Stimulated activated effector memory CD8-positive, alpha-beta T cell treated with anti-CD3 and anti-CD28 coated beads, Interleukin-12 subunit alpha, Interleukin-12 subunit beta, amount 100 ng/mL, for 72 hours (primary cell): ENCODE data around the gene TMEM53.
A peak's percentile ranks its signal among the peaks of the same experiment; 100 is the strongest.
"Not testable (repeated sequence)": the region's sequence is repeated elsewhere in the genome, so short reads cannot be mapped to it uniquely, and the experiment has no call there.

Experiments
- ATAC-seq: fragments of 150-1000 bp; cut with Tn5 transposase; 2 replicates; pipeline ENCODE4 v1.10.0; 2021
- DNase-seq, 2 donors: peaks; one replicate each; pipeline ENCODE4 v3.0.0; 2021 to 2022; ENCODE audit warnings: low spot score in 2 of 2
- H3K27ac Mint-ChIP-seq: one replicate; pipeline ENCODE4 v1.8.0; 2022; ENCODE audit warnings: mild to moderate bottlenecking, mixed read lengths
- H3K36me3 Mint-ChIP-seq: one replicate; pipeline ENCODE4 v1.8.0; 2022; ENCODE audit warnings: mild to moderate bottlenecking, mixed read lengths
- H3K4me1 Mint-ChIP-seq: one replicate; pipeline ENCODE4 v1.8.0; 2022; ENCODE audit warnings: mixed read lengths
- H3K4me3 Mint-ChIP-seq: one replicate; pipeline ENCODE4 v1.8.0; 2022; ENCODE audit warnings: mild to moderate bottlenecking, mixed read lengths
- H3K9me3 Mint-ChIP-seq: one replicate; pipeline ENCODE4 v1.8.0; 2022; ENCODE audit warnings: mixed read lengths

Gene TMEM53

GRCh38 chr1:44707112-44707881 is 33.0 kb upstream of the TMEM53 start:
- ATAC-seq: no peak
- no peak for DNase-seq
- no peaks in the 10 kb centered on the region for H3K9me3 Mint-ChIP-seq
- H3K4me1 Mint-ChIP-seq: peaks cover 21% of the 10 kb centered on the region
- H3K4me3 Mint-ChIP-seq: peak overlapping the region; percentile 44
- no peaks in the 10 kb centered on the region for H3K36me3 Mint-ChIP-seq
- H3K27ac Mint-ChIP-seq: peak overlapping the region; percentile 11

- Mint-ChIP-seq H3K9me3 (no peaks in the 10 kb centered on the region), H3K4me3 (no peak overlapping the region), H3K4me1 (peaks cover 21% of the 10 kb centered on the region), H3K27ac (no peak overlapping the region), H3K36me3 (no peaks in the 10 kb centered on the region)
- DNase-seq (no peak), ATAC-seq (peak; percentile 16)
Observed at GRCh38 chr1:44705938-44706337, 31.7 kb upstream of the TMEM53 start.

- no peak overlapping the region for H3K4me3 Mint-ChIP-seq
- H3K4me1 Mint-ChIP-seq: peaks cover 21% of the 10 kb centered on the region
- no peak for DNase-seq
- ATAC-seq: no peak
- H3K27ac Mint-ChIP-seq: no peak overlapping the region
- H3K36me3 Mint-ChIP-seq: no peaks in the 10 kb centered on the region
- H3K9me3 Mint-ChIP-seq: no peaks in the 10 kb centered on the region
Observed at GRCh38 chr1:44705470-44705869, 31.2 kb upstream of the TMEM53 start.

GRCh38 chr1:44701141-44701573 is 26.9 kb upstream of the TMEM53 start:
- H3K36me3 Mint-ChIP-seq: no peaks in the 10 kb centered on the region
- no peak for DNase-seq

GRCh38 chr1:44700573-44700972 is 26.3 kb upstream of the TMEM53 start:
- H3K4me3 Mint-ChIP-seq: no peak overlapping the region
- DNase-seq: no peak
- H3K36me3 Mint-ChIP-seq: no peaks in the 10 kb centered on the region

More at GRCh38 chr1:44701141-44701573, 26.9 kb upstream of the TMEM53 start:
- Mint-ChIP-seq H3K27ac (no peak overlapping the region), H3K4me3 (no peak overlapping the region), H3K4me1 (peaks cover 13% of the 10 kb centered on the region), H3K9me3 (no peaks in the 10 kb centered on the region)
- no peak for ATAC-seq

GRCh38 chr1:44699375-44699774 is 25.1 kb upstream of the TMEM53 start:
- peaks cover 13% of the 10 kb centered on the region for H3K4me1 Mint-ChIP-seq
- DNase-seq, H3K9me3 Mint-ChIP-seq, H3K4me3 Mint-ChIP-seq, ATAC-seq, H3K36me3 Mint-ChIP-seq, H3K27ac Mint-ChIP-seq: not testable (repeated sequence)

More at GRCh38 chr1:44700573-44700972, 26.3 kb upstream of the TMEM53 start:
- Mint-ChIP-seq H3K27ac (no peak overlapping the region), H3K4me1 (peaks cover 13% of the 10 kb centered on the region), H3K9me3 (no peaks in the 10 kb centered on the region)
- ATAC-seq: no peak

- Mint-ChIP-seq H3K36me3 (no peaks in the 10 kb centered on the region), H3K4me3 (no peak overlapping the region), H3K9me3 (no peaks in the 10 kb centered on the region), H3K4me1 (peaks cover 22% of the 10 kb centered on the region), H3K27ac (no peak overlapping the region)
- DNase-seq (no peak), ATAC-seq (no peak)
Observed at GRCh38 chr1:44698138-44698537, 23.9 kb upstream of the TMEM53 start.

- Mint-ChIP-seq H3K36me3 (no peaks in the 10 kb centered on the region), H3K9me3 (no peaks in the 10 kb centered on the region), H3K4me1 (peaks cover 24% of the 10 kb centered on the region), H3K4me3 (no peak overlapping the region), H3K27ac (peak overlapping the region; percentile 88)
- ATAC-seq (peak; percentile 89), DNase-seq (peak in 1 of 2 donors; percentile 14)
Observed at GRCh38 chr1:44696789-44697345, 22.6 kb upstream of the TMEM53 start.

GRCh38 chr1:44696101-44696500 is 21.8 kb upstream of the TMEM53 start:
- peaks cover 30% of the 10 kb centered on the region for H3K4me1 Mint-ChIP-seq
- H3K4me3 Mint-ChIP-seq: no peak overlapping the region
- H3K36me3 Mint-ChIP-seq: no peaks in the 10 kb centered on the region
- ATAC-seq (no peak), DNase-seq (no peak)
- no peaks in the 10 kb centered on the region for H3K9me3 Mint-ChIP-seq
- peak overlapping the region; percentile 88 for H3K27ac Mint-ChIP-seq

GRCh38 chr1:44695671-44696070 is 21.4 kb upstream of the TMEM53 start:
- DNase-seq: no peak
- Mint-ChIP-seq H3K27ac (peak overlapping the region; percentile 71), H3K9me3 (no peaks in the 10 kb centered on the region), H3K4me3 (no peak overlapping the region), H3K36me3 (no peaks in the 10 kb centered on the region), H3K4me1 (peaks cover 30% of the 10 kb centered on the region)
- no peak for ATAC-seq

- Mint-ChIP-seq H3K27ac (no peak overlapping the region), H3K4me3 (no peak overlapping the region), H3K36me3 (no peaks in the 10 kb centered on the region), H3K4me1 (peaks cover 30% of the 10 kb centered on the region), H3K9me3 (no peaks in the 10 kb centered on the region)
- ATAC-seq (no peak), DNase-seq (no peak)
Observed at GRCh38 chr1:44694863-44695478, 20.7 kb upstream of the TMEM53 start.

- DNase-seq: no peak
- H3K4me3 Mint-ChIP-seq: no peak overlapping the region
- peaks cover 30% of the 10 kb centered on the region for H3K4me1 Mint-ChIP-seq
- H3K9me3 Mint-ChIP-seq: no peaks in the 10 kb centered on the region
- H3K36me3 Mint-ChIP-seq: no peaks in the 10 kb centered on the region
- ATAC-seq: no peak
- H3K27ac Mint-ChIP-seq: no peak overlapping the region
Observed at GRCh38 chr1:44693900-44694299, 19.6 kb upstream of the TMEM53 start.

GRCh38 chr1:44693159-44693558 is 18.9 kb upstream of the TMEM53 start:
- no peak for DNase-seq
- Mint-ChIP-seq H3K27ac (peak overlapping the region; percentile 79), H3K4me1 (peaks cover 30% of the 10 kb centered on the region), H3K36me3 (no peaks in the 10 kb centered on the region), H3K4me3 (no peak overlapping the region), H3K9me3 (no peaks in the 10 kb centered on the region)
- peak; percentile 82 for ATAC-seq

- no peak for DNase-seq
- Mint-ChIP-seq H3K4me3 (no peak overlapping the region), H3K36me3 (no peaks in the 10 kb centered on the region), H3K4me1 (peaks cover 17% of the 10 kb centered on the region), H3K27ac (no peak overlapping the region), H3K9me3 (no peaks in the 10 kb centered on the region)
- ATAC-seq: no peak
Observed at GRCh38 chr1:44689447-44689765, 15.1 kb upstream of the TMEM53 start.

GRCh38 chr1:44688760-44689446 is 14.6 kb upstream of the TMEM53 start:
- peaks cover 15% of the 10 kb centered on the region for H3K4me1 Mint-ChIP-seq
- no peaks in the 10 kb centered on the region for H3K9me3 Mint-ChIP-seq
- no peak overlapping the region for H3K4me3 Mint-ChIP-seq
- H3K27ac Mint-ChIP-seq: no peak overlapping the region
- DNase-seq (no peak), ATAC-seq (no peak)
- no peaks in the 10 kb centered on the region for H3K36me3 Mint-ChIP-seq
